ENCODE measurements around the gene HNRNPL.

DNA sequence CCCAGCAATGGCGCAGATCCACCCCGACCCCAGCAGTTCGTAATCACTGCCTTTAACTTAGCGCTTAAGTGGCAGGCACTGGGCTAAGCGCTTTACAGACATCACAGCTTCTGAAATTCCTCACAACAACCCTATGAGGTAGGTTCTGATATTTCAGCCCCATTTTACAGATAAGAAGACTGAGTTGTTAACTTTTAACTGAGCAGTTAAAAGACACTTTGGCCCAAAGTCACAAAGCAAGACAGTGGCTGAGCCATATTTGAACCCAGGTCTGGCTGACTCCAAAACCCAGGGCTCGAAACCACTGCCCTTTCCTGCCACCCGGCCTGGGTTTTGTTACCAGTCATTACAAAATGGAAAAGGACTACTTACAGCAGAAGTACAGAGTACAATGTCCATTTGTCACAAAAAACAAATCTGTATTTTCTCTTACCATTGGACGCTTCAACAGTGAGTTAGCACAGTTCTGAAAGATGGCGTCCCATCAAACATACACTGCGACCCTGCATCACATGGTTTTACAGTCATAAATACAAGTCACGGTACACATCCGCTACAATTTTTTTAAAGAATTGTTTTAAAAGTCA, 8.5 kb downstream of the HNRNPL start:
- TF ChIP-seq MTF1 (CRISPR knock-in tag; IDR thresholded peaks at IDR 0.05; ENCODE audit: borderline replicate concordance) (no peak), ZNF57 (CRISPR knock-in tag; IDR thresholded peaks at IDR 0.05) (no peak), POLR2A (conservative IDR thresholded peaks at IDR 0.05) (no peak)
